ENCODE measurements around the gene KCNAB1. TPM values are rescaled to one million over a fixed set of nuclear protein-coding genes. Genes with fewer than 3 reads are reported as not detected.

The KCNAB1 gene
- total and polyA plus RNA-seq, 2 donors (not counting 1 experiment from before 2014, with no cell fraction given): not detected

GRCh38 chr3:156305672-156306071 is 185.3 kb downstream of the KCNAB1 start:
- ChIA-PET POLR2A (no interaction called here), CTCF (no interaction called here)
- Histone ChIP-seq H4K20me1 (ENCODE audit: control insufficient read depth, insufficient read depth, low read length, poor library complexity, severe bottlenecking) (no peaks in the 10 kb centered on the region), H3K4me3 (ENCODE audit: control extremely low read depth in 1 of 5, extremely low read depth in 1 of 5, insufficient read depth in 1 of 5, low read depth in 2 of 5, low read length in 4 of 5) (no peak overlapping the region), H3K36me3 (replicated peaks in 1 of 2; ENCODE audit: control extremely low read depth in 1 of 2, control insufficient read depth in 1 of 2, extremely low read depth in 1 of 2, insufficient read depth in 2 of 2, low read length in 1 of 2) (no peaks in the 10 kb centered on the region), H3K27me3 (replicated peaks in 1 of 4; ENCODE audit: control extremely low read depth in 1 of 4, control insufficient read depth in 3 of 4, insufficient read depth in 4 of 4, low read length in 3 of 4) (no peaks in the 10 kb centered on the region), H3K9me3 (ENCODE audit: control extremely low read depth in 1 of 3, control insufficient read depth in 2 of 3, insufficient read depth in 1 of 3, low read length in 2 of 3) (no peaks in the 10 kb centered on the region), H3K79me2 (ENCODE audit: control insufficient read depth, insufficient read depth, low read length) (no peaks in the 10 kb centered on the region), H3K27ac (ENCODE audit: low read length in 2 of 2) (no peak overlapping the region), H3K4me1 (ENCODE audit: control insufficient read depth in 2 of 2, insufficient read depth in 2 of 2, low read length in 2 of 2) (no peaks in the 10 kb centered on the region), H2AFZ (ENCODE audit: insufficient read depth, low read depth, low read length, poor library complexity, severe bottlenecking) (no peak overlapping the region), H3K4me2 (replicated peaks; ENCODE audit: low read depth, low read length, poor library complexity, severe bottlenecking) (no peak overlapping the region), H3K9ac (ENCODE audit: low read length) (no peak overlapping the region)
- H3K27me3 Mint-ChIP-seq: peaks cover 12% of the 10 kb centered on the region
- intact Hi-C loops (cut with micrococcal nuclease): no loop called here
- ATAC-seq (ENCODE audit: low read depth): no peak
- TF ChIP-seq CTCF (IDR thresholded peaks at IDR 0.05) (no peak), EZH2 (IDR thresholded peaks at IDR 0.05; ENCODE audit: borderline replicate concordance, insufficient read depth, low read depth, low read length, poor library complexity, severe bottlenecking) (no peak)
- DNase-seq: no peak
- no peaks in the 10 kb centered on the region for H3K9me3 Mint-ChIP-seq (ENCODE audit: insufficient read depth)
- WGBS (ENCODE audit: insufficient coverage): 100% methylated on average over 1 of the region's 1 CpG
- H3K4me1 Mint-ChIP-seq: no peaks in the 10 kb centered on the region
- H3K27ac Mint-ChIP-seq: no peak overlapping the region
- H3K4me3 Mint-ChIP-seq: no peak overlapping the region

- Mint-ChIP-seq H3K4me1 (no peaks in the 10 kb centered on the region), H3K27ac (no peak overlapping the region), H3K4me3 (no peak overlapping the region), H3K27me3 (peaks cover 20% of the 10 kb centered on the region), H3K9me3 (ENCODE audit: insufficient read depth) (no peaks in the 10 kb centered on the region)
- DNase-seq: no peak
- POLR2A ChIA-PET: no interaction called here
- no peaks in the 10 kb centered on the region for H3K4me1 ChIP-seq (ENCODE audit: control insufficient read depth in 2 of 2, insufficient read depth in 2 of 2, low read length in 2 of 2)
- 89% methylated on average over 2 of the region's 4 CpGs for WGBS (ENCODE audit: insufficient coverage)
- H3K79me2 ChIP-seq (ENCODE audit: control insufficient read depth, insufficient read depth, low read length): no peaks in the 10 kb centered on the region
- H3K36me3 ChIP-seq (replicated peaks in 1 of 2; ENCODE audit: control extremely low read depth in 1 of 2, control insufficient read depth in 1 of 2, extremely low read depth in 1 of 2, insufficient read depth in 2 of 2, low read length in 1 of 2): no peaks in the 10 kb centered on the region
- no peak overlapping the region for H3K4me3 ChIP-seq (ENCODE audit: control extremely low read depth in 1 of 5, extremely low read depth in 1 of 5, insufficient read depth in 1 of 5, low read depth in 2 of 5, low read length in 4 of 5)
- H4K20me1 ChIP-seq (ENCODE audit: control insufficient read depth, insufficient read depth, low read length, poor library complexity, severe bottlenecking): no peaks in the 10 kb centered on the region
- H3K27me3 ChIP-seq (replicated peaks in 1 of 4; ENCODE audit: control extremely low read depth in 1 of 4, control insufficient read depth in 3 of 4, insufficient read depth in 4 of 4, low read length in 3 of 4): no peaks in the 10 kb centered on the region
- H3K9me3 ChIP-seq (ENCODE audit: control extremely low read depth in 1 of 3, control insufficient read depth in 2 of 3, insufficient read depth in 1 of 3, low read length in 2 of 3): no peaks in the 10 kb centered on the region
- ATAC-seq (ENCODE audit: low read depth): no peak
- no peak overlapping the region for H3K4me2 ChIP-seq (replicated peaks; ENCODE audit: low read depth, low read length, poor library complexity, severe bottlenecking)
- no peak overlapping the region for H3K27ac ChIP-seq (ENCODE audit: low read length in 2 of 2)
- intact Hi-C loops (cut with micrococcal nuclease): no loop called here
- no peak overlapping the region for H2AFZ ChIP-seq (ENCODE audit: insufficient read depth, low read depth, low read length, poor library complexity, severe bottlenecking)
- TF ChIP-seq EZH2 (IDR thresholded peaks at IDR 0.05; ENCODE audit: borderline replicate concordance, insufficient read depth, low read depth, low read length, poor library complexity, severe bottlenecking) (no peak), CTCF (IDR thresholded peaks at IDR 0.05) (no peak)
- H3K9ac ChIP-seq (ENCODE audit: low read length): no peak overlapping the region
- CTCF ChIA-PET: no interaction called here
Observed at GRCh38 chr3:156307704-156308103, 187.3 kb downstream of the KCNAB1 start.

Measured in B cell (primary cell).